NCI-H1436 treated with DMSO at 0.1 percent for 48 hours (cell line): ENCODE results near the gene WSB2.

Experiments
- DNase-seq: peaks from one replicate; lab custom pipeline; 2025; lab: John Stamatoyannopoulos, UW

Gene WSB2

GRCh38 chr12:117994551-117995438 lies 66.2 kb downstream of the WSB2 start:
- DNase-seq, result no peak

DNA sequence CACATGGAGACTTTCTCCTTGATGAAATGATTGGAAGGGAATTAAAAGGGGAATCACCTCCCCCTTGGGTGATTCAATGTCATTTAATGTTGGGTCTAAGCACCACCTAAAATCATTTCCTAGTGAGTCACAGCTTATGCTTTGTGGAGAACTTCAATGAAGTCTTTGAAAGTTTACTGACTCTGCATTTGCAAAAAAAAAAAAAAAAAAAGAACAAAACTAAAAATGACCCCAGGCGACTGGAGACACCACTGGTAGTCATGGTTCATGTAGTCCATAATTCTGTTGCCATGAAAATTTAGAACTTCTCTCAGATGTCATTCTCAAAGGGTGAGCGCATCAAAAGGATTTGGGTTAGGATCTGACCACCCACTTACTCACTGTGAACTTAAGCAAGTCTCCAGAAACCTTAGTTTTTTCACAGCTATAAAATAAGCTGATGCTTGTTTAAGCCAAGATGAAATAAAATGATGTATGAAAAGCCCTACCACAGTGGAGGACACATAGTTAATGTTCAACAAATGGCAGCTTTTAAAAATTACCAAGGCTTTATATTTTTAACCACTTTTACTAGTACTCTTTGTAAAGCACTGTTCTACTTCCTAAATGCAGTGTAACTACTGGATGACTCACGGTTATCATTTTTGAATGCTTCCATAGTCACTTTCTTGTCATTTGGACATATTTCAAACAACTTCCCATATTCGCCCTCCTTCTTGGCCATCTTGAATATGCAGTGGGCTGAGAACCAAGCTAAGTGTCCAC lies 74.1 kb downstream of the WSB2 start:
- no peak for DNase-seq

DNA sequence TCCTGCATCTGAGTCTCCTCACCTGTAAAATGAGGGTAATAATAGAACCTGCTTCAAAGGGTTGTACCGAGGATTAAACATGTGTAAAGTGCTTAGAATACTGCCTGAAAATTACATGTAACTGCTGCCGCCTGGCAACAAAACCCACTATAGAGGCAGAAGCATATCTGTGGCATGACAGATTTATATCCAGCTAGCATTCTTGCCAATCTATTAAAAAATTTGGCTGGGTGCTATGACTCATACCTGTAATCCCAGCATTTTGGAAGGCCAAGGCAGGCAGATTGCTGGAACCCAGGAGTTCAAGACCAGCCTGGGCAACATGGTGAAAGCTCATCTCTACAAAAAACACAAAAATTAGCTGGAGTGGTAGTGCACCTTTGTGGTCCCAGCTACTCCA lies 75.8 kb downstream of the WSB2 start:
- no peak for DNase-seq
